T47D (cell line): ENCODE results near the gene PAPPA2.
A peak's percentile ranks its signal among the peaks of the same experiment; 100 is the strongest.

Experiments used
- DNase-seq, 2 experiments: peaks; one replicate each; pipeline versions ENCODE4 v3.0.0 to v3.0.0-alpha.2; 2011 to 2012; ENCODE audit warnings: low read depth in 1 of 2, low spot score in 1 of 2
- JUND ChIP-seq: IDR thresholded peaks from 2 replicates; pipeline ENCODE4 v1.6.1; 2012; ENCODE audit warnings: low read depth
- in situ Hi-C: cut with HindIII; loops from 2 replicates; pipeline ENCODE4 v1.10.0; 2016; ENCODE audit warnings: low sequenced_read_pairs, low pct_unique_long_range_greater_than_20kb

Gene PAPPA2

GRCh38 chr1:176656257-176656995 lies 193.5 kb downstream of the PAPPA2 start:
- in situ Hi-C loops: no loop called here
- TF ChIP-seq JUND: no peak
- DNase-seq: no peak

GRCh38 chr1:176669782-176670181 lies 206.8 kb downstream of the PAPPA2 start:
- in situ Hi-C loops: no loop called here
- DNase-seq: no peak
- no peak for TF ChIP-seq JUND

- DNase-seq: peak in 1 of 2 experiments; percentile 17
- TF ChIP-seq JUND: no peak
- in situ Hi-C loops: no loop called here
Measured at GRCh38 chr1:176670853-176671252, 207.9 kb downstream of the PAPPA2 start.

GRCh38 chr1:176682830-176683535 lies 220.0 kb downstream of the PAPPA2 start:
- in situ Hi-C loops: no loop called here
- no peak for DNase-seq
- TF ChIP-seq JUND: no peak

- in situ Hi-C loops: no loop called here
Measured at GRCh38 chr1:176691251-176692228, 228.6 kb downstream of the PAPPA2 start.

GRCh38 chr1:176692431-176692830 lies 229.5 kb downstream of the PAPPA2 start:
- in situ Hi-C loops: no loop called here

More at GRCh38 chr1:176691251-176692228, 228.6 kb downstream of the PAPPA2 start:
- DNase-seq: peak; percentile 70 to 78
- TF ChIP-seq JUND: no peak

GRCh38 chr1:176692988-176693696 lies 230.2 kb downstream of the PAPPA2 start:
- in situ Hi-C loops: no loop called here

More at GRCh38 chr1:176692431-176692830, 229.5 kb downstream of the PAPPA2 start:
- DNase-seq: no peak
- no peak for TF ChIP-seq JUND

GRCh38 chr1:176693697-176694329 lies 230.8 kb downstream of the PAPPA2 start:
- TF ChIP-seq JUND: no peak
- no peak for DNase-seq
- in situ Hi-C loops: no loop called here

More at GRCh38 chr1:176692988-176693696, 230.2 kb downstream of the PAPPA2 start:
- no peak for TF ChIP-seq JUND
- no peak for DNase-seq

GRCh38 chr1:176694713-176695112 lies 231.7 kb downstream of the PAPPA2 start:
- no peak for TF ChIP-seq JUND
- DNase-seq: no peak
- in situ Hi-C loops: no loop called here

- no peak for TF ChIP-seq JUND
- in situ Hi-C loops: no loop called here
Measured at GRCh38 chr1:176696109-176696508, 233.1 kb downstream of the PAPPA2 start.

GRCh38 chr1:176696689-176697088 lies 233.7 kb downstream of the PAPPA2 start:
- TF ChIP-seq JUND: no peak
- in situ Hi-C loops: no loop called here
- DNase-seq: no peak

More at GRCh38 chr1:176696109-176696508, 233.1 kb downstream of the PAPPA2 start:
- peak in 1 of 2 experiments; percentile 31 for DNase-seq
